ENCODE data around the gene TAGLN.
"Not testable (repeated sequence)": the region's sequence is repeated elsewhere in the genome, so short reads cannot be mapped to it uniquely, and the experiment has no call there.

TAGLN gene

DNA sequence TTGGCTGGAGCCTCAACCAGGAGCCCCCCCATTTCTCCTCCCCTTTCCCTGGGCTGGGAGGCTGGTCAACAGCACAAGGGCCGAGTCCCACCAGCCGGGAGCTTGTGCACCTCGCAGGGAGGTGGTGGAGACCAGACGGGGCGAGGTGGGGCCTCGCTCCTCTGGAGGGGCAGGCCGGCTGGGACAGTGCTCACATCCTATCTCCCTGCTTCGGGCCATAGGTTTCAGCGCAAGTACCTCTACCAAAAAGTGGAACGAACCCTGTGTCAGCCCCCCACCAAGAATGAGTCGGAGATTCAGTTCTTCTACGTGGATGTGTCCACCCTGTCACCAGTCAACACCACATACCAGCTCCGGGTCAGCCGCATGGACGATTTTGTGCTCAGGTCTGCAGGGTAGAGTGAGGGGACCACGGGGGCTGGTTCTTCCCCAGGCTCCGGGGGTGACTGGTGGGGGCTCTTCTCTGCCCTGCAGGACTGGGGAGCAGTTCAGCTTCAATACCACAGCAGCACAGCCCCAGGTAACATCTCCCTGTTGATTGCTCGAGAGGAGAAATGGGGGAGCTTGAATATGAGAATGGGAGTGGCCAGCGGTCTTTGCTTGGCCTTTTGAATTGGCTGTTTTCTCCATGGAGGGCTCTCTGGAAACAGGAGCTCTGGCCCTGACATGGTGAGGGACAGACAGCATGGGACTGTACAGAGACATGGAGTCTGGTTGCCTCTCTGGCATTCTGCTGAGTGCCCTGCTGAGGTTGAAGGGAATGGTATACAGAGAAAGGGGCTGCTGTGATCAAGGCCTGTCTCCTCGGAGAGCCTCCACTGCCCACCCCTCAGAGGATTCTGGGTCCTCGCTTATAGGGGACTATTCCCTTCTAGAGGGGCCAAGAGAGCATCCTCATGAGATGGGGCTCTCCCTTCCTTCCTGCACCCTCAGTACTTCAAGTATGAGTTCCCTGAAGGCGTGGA lies 17.3 kb upstream of the TAGLN start:
- no peak for DNase-seq (ENCODE audit: low spot score)
- TF ChIP-seq, protein P1, sequence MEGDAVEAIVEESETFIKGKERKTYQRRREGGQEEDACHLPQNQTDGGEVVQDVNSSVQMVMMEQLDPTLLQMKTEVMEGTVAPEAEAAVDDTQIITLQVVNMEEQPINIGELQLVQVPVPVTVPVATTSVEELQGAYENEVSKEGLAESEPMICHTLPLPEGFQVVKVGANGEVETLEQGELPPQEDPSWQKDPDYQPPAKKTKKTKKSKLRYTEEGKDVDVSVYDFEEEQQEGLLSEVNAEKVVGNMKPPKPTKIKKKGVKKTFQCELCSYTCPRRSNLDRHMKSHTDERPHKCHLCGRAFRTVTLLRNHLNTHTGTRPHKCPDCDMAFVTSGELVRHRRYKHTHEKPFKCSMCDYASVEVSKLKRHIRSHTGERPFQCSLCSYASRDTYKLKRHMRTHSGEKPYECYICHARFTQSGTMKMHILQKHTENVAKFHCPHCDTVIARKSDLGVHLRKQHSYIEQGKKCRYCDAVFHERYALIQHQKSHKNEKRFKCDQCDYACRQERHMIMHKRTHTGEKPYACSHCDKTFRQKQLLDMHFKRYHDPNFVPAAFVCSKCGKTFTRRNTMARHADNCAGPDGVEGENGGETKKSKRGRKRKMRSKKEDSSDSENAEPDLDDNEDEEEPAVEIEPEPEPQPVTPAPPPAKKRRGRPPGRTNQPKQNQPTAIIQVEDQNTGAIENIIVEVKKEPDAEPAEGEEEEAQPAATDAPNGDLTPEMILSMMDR (IDR thresholded peaks at IDR 0.05; ENCODE audit: extremely low read depth, missing control alignments): no peak

- DNase-seq (ENCODE audit: low spot score): no peak
- TF ChIP-seq, protein P1 (IDR thresholded peaks at IDR 0.05; ENCODE audit: extremely low read depth, missing control alignments): no peak
Measured at GRCh38 chr11:117182551-117182935, 16.6 kb upstream of the TAGLN start.

- DNase-seq (ENCODE audit: low spot score): not testable (repeated sequence)
Measured at GRCh38 chr11:117183178-117183577, 16.0 kb upstream of the TAGLN start.

GRCh38 chr11:117183724-117184349 lies 15.3 kb upstream of the TAGLN start:
- no peak for DNase-seq (ENCODE audit: low spot score)
- TF ChIP-seq, protein P1 (IDR thresholded peaks at IDR 0.05; ENCODE audit: extremely low read depth, missing control alignments): no peak

DNA sequence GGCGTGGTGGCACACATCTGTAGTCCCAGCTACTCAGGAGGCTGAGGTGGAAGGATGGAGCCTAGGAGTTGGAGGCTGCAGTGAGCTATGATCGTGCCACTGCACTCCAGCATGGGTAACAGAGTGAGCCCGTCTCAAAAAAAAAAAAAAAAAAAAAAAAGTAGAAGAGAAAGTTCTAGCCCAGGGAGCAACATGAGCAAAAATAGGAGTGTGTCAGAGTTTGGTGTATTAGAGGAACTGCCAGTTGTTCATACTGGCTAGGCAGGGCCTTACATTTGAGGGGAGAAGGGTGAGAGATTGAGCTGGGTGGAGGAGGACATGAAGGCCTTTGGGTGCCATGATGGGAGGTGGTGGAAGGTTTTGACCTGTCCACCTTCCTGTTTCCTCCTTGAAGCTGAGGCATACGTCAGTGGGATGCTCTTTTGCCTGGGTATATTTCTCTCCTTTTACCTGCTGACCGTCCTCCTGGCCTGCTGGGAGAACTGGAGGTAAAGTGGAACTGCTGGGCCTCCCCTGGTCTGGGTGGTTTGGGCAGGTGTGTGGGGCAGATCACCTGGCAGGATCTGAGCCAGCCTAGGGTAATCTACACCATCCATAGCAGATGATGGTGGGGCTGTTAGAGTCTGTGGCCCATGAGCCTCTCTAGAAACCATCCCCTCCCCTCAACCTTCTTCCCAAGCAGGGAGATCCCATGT lies 13.3 kb upstream of the TAGLN start:
- no peak for DNase-seq (ENCODE audit: low spot score)
- TF ChIP-seq, protein P1 (IDR thresholded peaks at IDR 0.05; ENCODE audit: extremely low read depth, missing control alignments): no peak

DNA sequence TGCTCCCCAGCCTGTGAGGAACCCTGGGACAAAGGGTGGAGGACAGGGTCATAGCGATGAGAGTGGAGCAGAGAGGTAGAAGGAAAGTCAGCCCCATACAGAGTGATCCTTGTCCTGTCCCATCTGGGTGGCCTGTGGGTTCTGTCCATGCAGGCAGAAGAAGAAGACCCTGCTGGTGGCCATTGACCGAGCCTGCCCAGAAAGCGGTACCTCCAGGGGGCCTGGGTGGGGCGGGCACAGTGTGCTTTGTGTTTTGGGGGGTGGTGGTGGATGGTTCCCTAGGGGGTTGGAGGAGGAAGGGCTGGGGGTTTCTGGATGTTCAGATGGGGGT lies 12.8 kb upstream of the TAGLN start:
- TF ChIP-seq, protein P1 (IDR thresholded peaks at IDR 0.05; ENCODE audit: extremely low read depth, missing control alignments): no peak
- DNase-seq (ENCODE audit: low spot score): no peak

- TF ChIP-seq, protein P1 (IDR thresholded peaks at IDR 0.05; ENCODE audit: extremely low read depth, missing control alignments): no peak
- no peak for DNase-seq (ENCODE audit: low spot score)
Measured at GRCh38 chr11:117187007-117187406, 12.2 kb upstream of the TAGLN start.
